Fibroblast of lung (primary cell): ENCODE data around the gene GPR84. TPM values are rescaled to one million over a fixed set of nuclear protein-coding genes. Genes with fewer than 3 reads are reported as not detected.

Experiments
- DNase-seq, 2 donors: peaks; one replicate each; pipeline versions ENCODE4 v3.0.0 to v3.0.0-alpha.2; 2010; ENCODE audit warnings: low read depth in 2 of 2
- H2AFZ ChIP-seq: 2 replicates; pipeline ENCODE4 v1.5.1; 2012; ENCODE audit warnings: low read length, control low read depth, inconsistent platforms
- H3K27ac ChIP-seq: 2 replicates; pipeline ENCODE4 v1.5.1; 2011; ENCODE audit warnings: low read length, control low read depth; ENCODE audit not compliant: insufficient read depth
- H3K27me3 ChIP-seq: 2 replicates; pipeline ENCODE4 v1.5.1; 2011; ENCODE audit warnings: mild to moderate bottlenecking, low read length; ENCODE audit not compliant: control insufficient read depth, insufficient read depth
- H3K36me3 ChIP-seq: 2 replicates; pipeline ENCODE4 v1.5.1; 2011; ENCODE audit warnings: low read length; ENCODE audit not compliant: control insufficient read depth, insufficient read depth
- H3K4me1 ChIP-seq: 2 replicates; pipeline ENCODE4 v1.5.1; 2011; ENCODE audit warnings: low read length; ENCODE audit not compliant: control insufficient read depth, insufficient read depth; ENCODE audit errors: extremely low read depth
- H3K4me2 ChIP-seq: 2 replicates; pipeline ENCODE4 v1.5.1; 2011; ENCODE audit warnings: low read length, control low read depth; ENCODE audit not compliant: insufficient read depth; ENCODE audit errors: extremely low read depth
- H3K4me3 ChIP-seq, 4 experiments: fragments of 200-600 bp in 1 of 4; sonication (generic) in 1 of 4; replicated peaks in 1 of 4; 2 replicates each; pipeline ENCODE4 v1.5.1; 2011 to 2016; ENCODE audit warnings: low read length in 4 of 4, low read depth in 3 of 4, mild to moderate bottlenecking in 3 of 4, control low read depth in 2 of 4, inconsistent platforms in 1 of 4, mixed read lengths in 1 of 4; ENCODE audit not compliant: insufficient read depth in 1 of 4; ENCODE audit errors: control extremely low read depth in 1 of 4
- H3K79me2 ChIP-seq: 2 replicates; pipeline ENCODE4 v1.5.1; 2012; ENCODE audit warnings: mild to moderate bottlenecking, low read length, inconsistent platforms; ENCODE audit not compliant: control insufficient read depth, insufficient read depth
- H3K9ac ChIP-seq: 2 replicates; pipeline ENCODE4 v1.5.1; 2011; ENCODE audit warnings: mild to moderate bottlenecking, low read length, control low read depth; ENCODE audit not compliant: insufficient read depth
- H3K9me3 ChIP-seq: 2 replicates; pipeline ENCODE4 v1.5.1; 2012; ENCODE audit warnings: low read depth, low read length; ENCODE audit not compliant: control insufficient read depth, insufficient read depth
- H4K20me1 ChIP-seq: 2 replicates; pipeline ENCODE4 v1.5.1; 2011; ENCODE audit warnings: low read length; ENCODE audit not compliant: control insufficient read depth, insufficient read depth; ENCODE audit errors: extremely low read depth
- EZH2 ChIP-seq: IDR thresholded peaks from 2 replicates; pipeline ENCODE4 v1.5.1; 2012; ENCODE audit warnings: low read length, control low read depth, mild to moderate bottlenecking; ENCODE audit errors: missing control alignments
- polyA plus RNA-seq, 2 donors: library from polyadenylated mRNA; depleted of rRNA in 1 of 2; stranded (reverse) in 1 of 2; unstranded in 1 of 2; fragments of >200 nt; gene quantifications; 2 replicates each; pipeline ENCODE4 v1.2.1, GENCODE V29; 2011 to 2012; ENCODE audit warnings: missing spikeins in 1 of 2
- total RNA-seq: library from RNA; depleted of rRNA; stranded (reverse); fragments of >200 nt; gene quantifications from 2 replicates; pipeline ENCODE4 v1.2.1, GENCODE V29; 2014
- TF ChIP-seq, protein P1 (sequence below), 2 donors: IDR thresholded peaks in 1 of 2; conservative IDR thresholded peaks in 1 of 2; 1 replicate in 1 of 2; 2 replicates in 1 of 2; pipeline ENCODE4 v1.5.1; 2011 to 2012; ENCODE audit warnings: low read length in 2 of 2, control low read depth in 1 of 2, inconsistent platforms in 1 of 2, low read depth in 1 of 2, mild to moderate bottlenecking in 1 of 2

GPR84 gene
- total and polyA plus RNA-seq, 2 donors (not counting 1 experiment from before 2014, with no cell fraction given), result 0.03 TPM; not detected in 1

DNA sequence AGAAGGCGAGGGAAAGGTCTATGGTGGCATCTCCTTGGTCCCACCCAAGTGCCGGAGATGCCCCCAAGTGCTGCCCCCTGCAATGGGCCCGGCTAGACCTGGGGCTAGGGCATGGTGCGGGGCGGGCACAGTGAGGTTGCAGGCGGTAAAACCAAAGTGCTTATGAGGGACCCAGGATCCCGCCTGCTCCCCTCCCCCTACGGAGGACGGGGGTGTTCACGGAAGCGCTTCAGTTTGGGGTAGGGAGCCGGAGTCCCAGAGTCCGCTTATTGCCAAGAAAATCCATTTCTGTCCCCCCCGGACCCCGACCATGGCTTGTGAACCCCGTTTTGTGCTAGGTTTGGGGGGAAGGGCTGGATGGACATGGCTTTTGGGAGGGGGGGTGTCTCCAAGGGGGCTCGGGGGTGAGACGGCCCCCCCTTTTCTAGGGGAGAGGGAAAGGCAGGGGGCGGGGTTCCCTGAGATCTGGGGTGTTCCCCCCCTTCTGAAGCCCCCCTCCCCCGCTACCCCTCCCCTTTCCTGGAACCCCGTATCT is 5.4 kb upstream of the GPR84 start:
- H4K20me1 ChIP-seq, result no peaks in the 10 kb centered on the region
- H2AFZ ChIP-seq, result no peak overlapping the region
- no peak overlapping the region for H3K27ac ChIP-seq
- H3K4me1 ChIP-seq, result peaks cover 17% of the 10 kb centered on the region
- H3K36me3 ChIP-seq, result no peaks in the 10 kb centered on the region
- H3K9ac ChIP-seq, result no peak overlapping the region
- H3K27me3 ChIP-seq, result no peaks in the 10 kb centered on the region
- H3K4me3 ChIP-seq, result peak overlapping the region in 3 of 4 experiments; percentile 19 to 48 (median 37)
- TF ChIP-seq, protein P1, sequence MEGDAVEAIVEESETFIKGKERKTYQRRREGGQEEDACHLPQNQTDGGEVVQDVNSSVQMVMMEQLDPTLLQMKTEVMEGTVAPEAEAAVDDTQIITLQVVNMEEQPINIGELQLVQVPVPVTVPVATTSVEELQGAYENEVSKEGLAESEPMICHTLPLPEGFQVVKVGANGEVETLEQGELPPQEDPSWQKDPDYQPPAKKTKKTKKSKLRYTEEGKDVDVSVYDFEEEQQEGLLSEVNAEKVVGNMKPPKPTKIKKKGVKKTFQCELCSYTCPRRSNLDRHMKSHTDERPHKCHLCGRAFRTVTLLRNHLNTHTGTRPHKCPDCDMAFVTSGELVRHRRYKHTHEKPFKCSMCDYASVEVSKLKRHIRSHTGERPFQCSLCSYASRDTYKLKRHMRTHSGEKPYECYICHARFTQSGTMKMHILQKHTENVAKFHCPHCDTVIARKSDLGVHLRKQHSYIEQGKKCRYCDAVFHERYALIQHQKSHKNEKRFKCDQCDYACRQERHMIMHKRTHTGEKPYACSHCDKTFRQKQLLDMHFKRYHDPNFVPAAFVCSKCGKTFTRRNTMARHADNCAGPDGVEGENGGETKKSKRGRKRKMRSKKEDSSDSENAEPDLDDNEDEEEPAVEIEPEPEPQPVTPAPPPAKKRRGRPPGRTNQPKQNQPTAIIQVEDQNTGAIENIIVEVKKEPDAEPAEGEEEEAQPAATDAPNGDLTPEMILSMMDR (conservative IDR thresholded peaks at IDR 0.05 in 1 of 2, IDR thresholded peaks at IDR 0.05 in 1 of 2; ENCODE audit: low read depth in 1 of 2, low read length in 2 of 2), result no peak
- no peak for TF ChIP-seq EZH2
- H3K79me2 ChIP-seq, result no peaks in the 10 kb centered on the region
- H3K4me2 ChIP-seq, result peak overlapping the region; percentile 88
- no peak for DNase-seq
- H3K9me3 ChIP-seq, result no peaks in the 10 kb centered on the region

DNA sequence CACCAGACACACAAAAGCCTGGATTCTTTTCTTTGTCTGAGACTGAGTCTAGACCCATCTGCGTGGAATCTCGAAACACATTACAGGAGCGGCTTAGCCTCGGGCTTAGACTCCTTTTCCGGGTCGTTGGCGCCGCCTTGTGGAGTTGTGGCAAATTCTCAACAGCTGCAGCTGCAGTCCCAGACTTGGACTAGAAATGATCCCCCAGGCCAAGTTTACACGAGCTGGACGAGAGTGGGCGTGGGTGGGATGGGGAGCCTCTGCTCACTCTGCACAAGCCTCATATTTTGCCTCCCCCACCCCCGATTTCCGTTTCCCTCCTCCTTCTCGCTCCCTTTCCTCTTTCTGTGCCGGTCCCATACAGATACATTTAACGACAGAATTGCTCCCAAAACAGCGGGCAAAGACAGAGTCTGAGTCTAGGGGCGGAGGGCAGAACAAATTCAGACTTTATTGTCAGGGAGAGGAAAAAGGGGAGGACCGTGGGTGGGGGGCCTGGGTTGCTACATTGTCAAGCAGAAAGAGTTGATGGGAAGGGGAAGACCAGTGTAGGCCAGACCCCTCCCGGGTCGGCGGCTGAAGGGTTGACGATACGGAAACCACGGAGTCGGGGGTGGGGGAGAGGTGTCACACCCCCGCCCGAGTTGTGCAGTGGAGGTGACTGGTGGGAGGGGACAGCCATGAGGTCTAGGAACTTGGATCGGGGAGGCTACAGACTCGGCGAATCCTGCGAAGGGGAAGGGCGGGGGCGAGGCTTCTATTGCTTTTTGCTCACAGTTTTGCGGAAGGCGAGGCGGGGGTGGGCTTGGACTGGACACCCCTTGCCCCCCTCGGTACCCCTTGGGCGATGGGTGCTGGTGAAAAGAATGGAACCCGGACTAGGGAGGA is 4.7 kb upstream of the GPR84 start:
- Histone ChIP-seq H3K4me2 (peak overlapping the region; percentile 88), H3K27ac (peak overlapping the region; percentile 23), H3K36me3 (no peaks in the 10 kb centered on the region), H2AFZ (peak overlapping the region; percentile 83), H3K4me1 (peaks cover 17% of the 10 kb centered on the region), H4K20me1 (no peaks in the 10 kb centered on the region), H3K27me3 (no peaks in the 10 kb centered on the region), H3K9ac (peak overlapping the region; percentile 5), H3K9me3 (no peaks in the 10 kb centered on the region), H3K4me3 (peak overlapping the region; percentile 29 to 48 (median 33)), H3K79me2 (no peaks in the 10 kb centered on the region)
- TF ChIP-seq, protein P1 (conservative IDR thresholded peaks at IDR 0.05 in 1 of 2, IDR thresholded peaks at IDR 0.05 in 1 of 2; ENCODE audit: low read depth in 1 of 2, low read length in 2 of 2), result peak; percentile 93
- TF ChIP-seq EZH2, result no peak
- peak; percentile 77 to 89 for DNase-seq

DNA sequence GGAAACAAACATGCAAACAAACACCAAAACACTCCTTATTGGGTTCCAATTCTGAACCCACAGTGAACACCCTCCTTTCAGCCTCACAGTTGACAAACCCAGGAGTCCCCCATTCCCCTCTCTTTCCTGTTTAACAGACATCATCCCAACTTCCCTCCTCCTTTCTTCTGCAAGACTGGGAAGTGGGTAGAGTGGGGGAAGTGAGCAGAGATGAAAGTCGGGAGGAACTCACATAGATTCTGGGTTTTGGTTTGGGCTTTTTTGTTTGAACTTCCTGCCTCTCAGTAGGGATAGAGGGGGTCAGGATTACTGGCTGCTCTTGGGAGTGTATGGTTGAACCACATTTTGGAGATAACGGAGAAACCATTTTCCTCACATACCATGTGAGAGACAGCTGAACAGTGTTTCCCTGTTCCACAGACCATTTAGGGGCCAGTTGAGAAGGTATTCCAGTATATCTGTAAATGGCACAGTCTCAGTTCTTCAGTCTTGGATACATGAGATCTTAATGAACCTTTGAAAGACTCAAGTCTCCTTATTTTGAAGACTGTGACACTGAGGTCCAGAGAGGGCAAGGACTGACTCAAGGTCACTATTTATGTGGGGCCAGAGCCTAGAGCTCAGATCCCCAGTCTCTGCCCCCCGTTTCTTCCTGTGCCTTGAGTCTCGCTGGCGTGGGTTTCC is 3.9 kb upstream of the GPR84 start:
- no peaks in the 10 kb centered on the region for H3K36me3 ChIP-seq
- H3K4me1 ChIP-seq, result peaks cover 17% of the 10 kb centered on the region
- no peaks in the 10 kb centered on the region for H3K27me3 ChIP-seq
- no peak for DNase-seq
- no peaks in the 10 kb centered on the region for H4K20me1 ChIP-seq
- H3K9me3 ChIP-seq, result no peaks in the 10 kb centered on the region
- H3K27ac ChIP-seq, result no peak overlapping the region
- TF ChIP-seq, protein P1 (conservative IDR thresholded peaks at IDR 0.05 in 1 of 2, IDR thresholded peaks at IDR 0.05 in 1 of 2; ENCODE audit: low read depth in 1 of 2, low read length in 2 of 2), result no peak
- TF ChIP-seq EZH2, result no peak
- H3K9ac ChIP-seq, result no peak overlapping the region
- peak overlapping the region; percentile 83 for H3K4me2 ChIP-seq
- peak overlapping the region; percentile 83 for H2AFZ ChIP-seq
- no peaks in the 10 kb centered on the region for H3K79me2 ChIP-seq
- H3K4me3 ChIP-seq, result no peak overlapping the region
